GM12872 (cell line): Measurements from ENCODE around the gene SEMA3F.

Experiments used
- CTCF ChIP-seq: IDR thresholded peaks from 3 replicates; pipeline ENCODE4 v1.5.1; 2011; ENCODE audit warnings: low read depth, mild to moderate bottlenecking, low read length, moderate library complexity; ENCODE audit not compliant: insufficient read depth

SEMA3F gene

GRCh38 chr3:50164984-50165909 is 10.1 kb downstream of the SEMA3F start:
- TF ChIP-seq CTCF, result no peak

- no peak for TF ChIP-seq CTCF
Observed at GRCh38 chr3:50165910-50166538, 10.9 kb downstream of the SEMA3F start.

GRCh38 chr3:50166620-50167019 is 11.5 kb downstream of the SEMA3F start:
- TF ChIP-seq CTCF, result no peak

GRCh38 chr3:50167069-50167840 is 12.1 kb downstream of the SEMA3F start:
- no peak for TF ChIP-seq CTCF

GRCh38 chr3:50167841-50168209 is 12.7 kb downstream of the SEMA3F start:
- no peak for TF ChIP-seq CTCF

GRCh38 chr3:50168388-50168787 is 13.3 kb downstream of the SEMA3F start:
- TF ChIP-seq CTCF, result no peak

- TF ChIP-seq CTCF, result no peak
Observed at GRCh38 chr3:50168791-50169190, 13.7 kb downstream of the SEMA3F start.
